Liver (tissue), 3 donors: Measurements from ENCODE around the gene TNS3.

Experiments used
- ATF3 ChIP-seq: IDR thresholded peaks from 2 replicates; pipeline ENCODE4 v1.6.1; 2016; ENCODE audit warnings: antibody characterized with exemption
- CTCF ChIP-seq: fragments of 150-350 bp; IDR thresholded peaks from 2 replicates; pipeline ENCODE4 v1.5.1; 2017; ENCODE audit warnings: improper control_type of control experiment, low read depth, low read length; ENCODE audit not compliant: missing input control
- FOXA1 ChIP-seq: IDR thresholded peaks from 2 replicates; pipeline ENCODE4 v1.6.1; 2016; ENCODE audit warnings: antibody characterized with exemption
- GABPA ChIP-seq, 2 donors: IDR thresholded peaks in 1 of 2; conservative IDR thresholded peaks in 1 of 2; 2 replicates each; pipeline ENCODE4 v1.6.1; 2016; ENCODE audit warnings: antibody characterized with exemption in 2 of 2, mild to moderate bottlenecking in 1 of 2, moderate library complexity in 1 of 2
- JUND ChIP-seq, 2 donors: IDR thresholded peaks; 2 replicates each; pipeline ENCODE4 v1.6.1; 2016; ENCODE audit warnings: antibody characterized with exemption in 2 of 2
- RAD21 ChIP-seq, 2 donors: IDR thresholded peaks; 2 replicates each; pipeline ENCODE4 v1.6.1; 2016; ENCODE audit warnings: antibody characterized with exemption in 2 of 2, mild to moderate bottlenecking in 2 of 2
- REST ChIP-seq: IDR thresholded peaks from 2 replicates; pipeline ENCODE4 v1.6.1; 2016; ENCODE audit warnings: antibody characterized with exemption, mild to moderate bottlenecking
- TAF1 ChIP-seq: conservative IDR thresholded peaks from 2 replicates; pipeline ENCODE4 v1.6.1; 2016; ENCODE audit warnings: antibody characterized with exemption, mild to moderate bottlenecking
- YY1 ChIP-seq: IDR thresholded peaks from 2 replicates; pipeline ENCODE4 v1.6.1; 2016; ENCODE audit warnings: antibody characterized with exemption, mild to moderate bottlenecking
- TF ChIP-seq, protein P1 (sequence below): IDR thresholded peaks from 2 replicates; pipeline ENCODE4 v1.6.1; 2016; ENCODE audit warnings: antibody characterized with exemption
- donor health status: healthy.
- donor health status: healthy.

DNA sequence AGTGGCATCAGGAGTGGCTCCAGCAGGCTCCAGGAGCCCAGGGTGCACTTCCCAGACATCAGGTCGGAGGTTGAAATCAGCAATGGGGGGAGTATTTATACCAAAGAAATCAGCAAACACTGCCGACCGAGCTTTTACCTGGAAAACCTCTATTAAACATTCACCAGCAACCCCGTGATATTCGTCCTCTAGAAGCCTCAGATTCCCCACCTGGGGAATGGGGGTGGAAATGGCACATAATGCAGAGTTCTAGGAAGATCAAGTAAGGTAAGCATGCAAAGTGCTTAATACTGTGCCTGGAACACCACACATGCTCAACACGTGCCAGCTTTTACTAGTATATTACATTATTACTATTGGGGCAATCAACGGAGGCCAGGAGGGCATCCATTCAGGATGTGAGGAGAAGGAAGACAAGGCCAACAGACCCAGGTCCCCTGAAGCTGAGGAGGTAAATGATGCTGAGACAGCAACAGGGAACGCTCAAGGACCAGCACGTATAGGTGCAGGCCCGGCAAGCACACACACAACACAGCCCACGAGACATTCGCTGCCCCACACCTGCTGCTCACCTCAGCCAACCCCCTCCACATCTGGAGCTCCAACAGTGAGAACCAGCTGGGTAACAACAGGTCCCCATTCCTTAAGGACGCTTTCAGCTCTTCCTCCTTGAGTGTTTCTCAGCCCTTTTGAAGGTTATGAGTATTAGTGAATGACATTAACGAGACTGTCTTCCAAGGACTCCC is 125.5 kb downstream of the TNS3 start:
- TF ChIP-seq RAD21 (IDR thresholded peaks at IDR 0.05): no peak
- no peak for TF ChIP-seq CTCF
- TF ChIP-seq JUND (IDR thresholded peaks at IDR 0.05): no peak
- TF ChIP-seq FOXA1: no peak
- TF ChIP-seq TAF1: no peak
- TF ChIP-seq GABPA (IDR thresholded peaks at IDR 0.05 in 1 of 2, conservative IDR thresholded peaks at IDR 0.05 in 1 of 2): no peak
- TF ChIP-seq REST: no peak
- TF ChIP-seq ATF3: no peak
- TF ChIP-seq, protein P1, sequence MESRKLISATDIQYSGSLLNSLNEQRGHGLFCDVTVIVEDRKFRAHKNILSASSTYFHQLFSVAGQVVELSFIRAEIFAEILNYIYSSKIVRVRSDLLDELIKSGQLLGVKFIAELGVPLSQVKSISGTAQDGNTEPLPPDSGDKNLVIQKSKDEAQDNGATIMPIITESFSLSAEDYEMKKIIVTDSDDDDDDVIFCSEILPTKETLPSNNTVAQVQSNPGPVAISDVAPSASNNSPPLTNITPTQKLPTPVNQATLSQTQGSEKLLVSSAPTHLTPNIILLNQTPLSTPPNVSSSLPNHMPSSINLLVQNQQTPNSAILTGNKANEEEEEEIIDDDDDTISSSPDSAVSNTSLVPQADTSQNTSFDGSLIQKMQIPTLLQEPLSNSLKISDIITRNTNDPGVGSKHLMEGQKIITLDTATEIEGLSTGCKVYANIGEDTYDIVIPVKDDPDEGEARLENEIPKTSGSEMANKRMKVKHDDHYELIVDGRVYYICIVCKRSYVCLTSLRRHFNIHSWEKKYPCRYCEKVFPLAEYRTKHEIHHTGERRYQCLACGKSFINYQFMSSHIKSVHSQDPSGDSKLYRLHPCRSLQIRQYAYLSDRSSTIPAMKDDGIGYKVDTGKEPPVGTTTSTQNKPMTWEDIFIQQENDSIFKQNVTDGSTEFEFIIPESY: no peak
- peak; percentile 31 for TF ChIP-seq YY1
